Bronchial epithelial cell (primary cell): Measurements from ENCODE around the gene CLDN2. TPM values are rescaled to one million over a fixed set of nuclear protein-coding genes. Genes with fewer than 3 reads are reported as not detected.
"Not testable (repeated sequence)": the region's sequence is repeated elsewhere in the genome, so short reads cannot be mapped to it uniquely, and the experiment has no call there.

Experiments used
- DNase-seq: peaks from one replicate; pipeline ENCODE4 v3.0.0-alpha.2; 2010; ENCODE audit warnings: low read depth
- FAIRE-seq: peaks from 2 replicates; lab custom pipeline; 2011; peaks lifted over from hg19 to GRCh38; lab: Jason Lieb, UNC
- H3K27me3 ChIP-seq: 2 replicates; pipeline ENCODE4 v1.5.1; 2011; ENCODE audit warnings: low read length; ENCODE audit not compliant: control insufficient read depth, insufficient read depth
- H3K36me3 ChIP-seq: 2 replicates; pipeline ENCODE4 v1.5.1; 2011; ENCODE audit warnings: low read length; ENCODE audit not compliant: control insufficient read depth, insufficient read depth
- H3K4me3 ChIP-seq: 2 replicates; pipeline ENCODE4 v1.5.1; 2011; ENCODE audit warnings: mild to moderate bottlenecking, low read depth, low read length, control low read depth
- total RNA-seq: library from RNA; depleted of rRNA; stranded (reverse); fragments of >200 nt; gene quantifications from 2 replicates; pipeline ENCODE4 v1.2.1, GENCODE V29; 2014
- TF ChIP-seq, protein P1 (sequence below): IDR thresholded peaks from 2 replicates; pipeline ENCODE4 v1.5.1; 2011; ENCODE audit warnings: mild to moderate bottlenecking, moderate library complexity, low read length, control low read depth, inconsistent platforms; ENCODE audit not compliant: insufficient read depth, severe bottlenecking

Gene CLDN2, protein sequence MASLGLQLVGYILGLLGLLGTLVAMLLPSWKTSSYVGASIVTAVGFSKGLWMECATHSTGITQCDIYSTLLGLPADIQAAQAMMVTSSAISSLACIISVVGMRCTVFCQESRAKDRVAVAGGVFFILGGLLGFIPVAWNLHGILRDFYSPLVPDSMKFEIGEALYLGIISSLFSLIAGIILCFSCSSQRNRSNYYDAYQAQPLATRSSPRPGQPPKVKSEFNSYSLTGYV
- total RNA-seq = not detected in 2 replicates

DNA sequence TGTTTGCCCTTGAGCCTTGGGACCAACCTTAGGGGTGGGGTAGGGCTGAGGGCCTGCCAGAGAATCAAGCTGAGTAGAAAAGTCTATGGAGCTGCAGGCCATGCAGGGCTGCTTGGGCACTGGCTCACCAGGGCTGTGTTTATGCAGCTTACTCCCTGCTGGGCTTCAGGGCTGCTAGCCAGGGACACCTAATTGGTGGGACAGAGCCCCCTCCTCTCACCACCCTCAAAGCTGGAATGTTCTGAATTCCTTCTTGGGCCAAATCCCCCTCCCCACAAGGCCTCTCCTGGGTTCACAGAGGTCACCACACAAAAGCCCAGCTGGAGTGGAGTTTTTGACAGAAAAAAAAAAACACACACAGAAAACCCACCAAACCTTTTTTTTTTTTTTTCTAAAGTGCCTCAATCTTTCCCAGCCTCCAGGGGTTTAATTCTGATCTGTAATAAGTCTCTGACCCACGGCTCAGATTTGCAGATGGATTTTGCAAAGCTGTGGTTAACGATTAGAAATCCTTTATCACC, at the start of gene CLDN2:
TSS of gene CLDN2 (plus strand) at position 471 of the 521 bp plus-strand sequence. CDS start 7,827 bp downstream, outside the sequence.
- Histone ChIP-seq H3K4me3 (no peak within 1 kb of the TSS), H3K36me3 (no peaks in the 10 kb centered on the region), H3K27me3 (no peaks in the 10 kb centered on the region)
- FAIRE-seq (no peak), DNase-seq (no peak)
- TF ChIP-seq, protein P1, sequence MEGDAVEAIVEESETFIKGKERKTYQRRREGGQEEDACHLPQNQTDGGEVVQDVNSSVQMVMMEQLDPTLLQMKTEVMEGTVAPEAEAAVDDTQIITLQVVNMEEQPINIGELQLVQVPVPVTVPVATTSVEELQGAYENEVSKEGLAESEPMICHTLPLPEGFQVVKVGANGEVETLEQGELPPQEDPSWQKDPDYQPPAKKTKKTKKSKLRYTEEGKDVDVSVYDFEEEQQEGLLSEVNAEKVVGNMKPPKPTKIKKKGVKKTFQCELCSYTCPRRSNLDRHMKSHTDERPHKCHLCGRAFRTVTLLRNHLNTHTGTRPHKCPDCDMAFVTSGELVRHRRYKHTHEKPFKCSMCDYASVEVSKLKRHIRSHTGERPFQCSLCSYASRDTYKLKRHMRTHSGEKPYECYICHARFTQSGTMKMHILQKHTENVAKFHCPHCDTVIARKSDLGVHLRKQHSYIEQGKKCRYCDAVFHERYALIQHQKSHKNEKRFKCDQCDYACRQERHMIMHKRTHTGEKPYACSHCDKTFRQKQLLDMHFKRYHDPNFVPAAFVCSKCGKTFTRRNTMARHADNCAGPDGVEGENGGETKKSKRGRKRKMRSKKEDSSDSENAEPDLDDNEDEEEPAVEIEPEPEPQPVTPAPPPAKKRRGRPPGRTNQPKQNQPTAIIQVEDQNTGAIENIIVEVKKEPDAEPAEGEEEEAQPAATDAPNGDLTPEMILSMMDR = no peak

DNA sequence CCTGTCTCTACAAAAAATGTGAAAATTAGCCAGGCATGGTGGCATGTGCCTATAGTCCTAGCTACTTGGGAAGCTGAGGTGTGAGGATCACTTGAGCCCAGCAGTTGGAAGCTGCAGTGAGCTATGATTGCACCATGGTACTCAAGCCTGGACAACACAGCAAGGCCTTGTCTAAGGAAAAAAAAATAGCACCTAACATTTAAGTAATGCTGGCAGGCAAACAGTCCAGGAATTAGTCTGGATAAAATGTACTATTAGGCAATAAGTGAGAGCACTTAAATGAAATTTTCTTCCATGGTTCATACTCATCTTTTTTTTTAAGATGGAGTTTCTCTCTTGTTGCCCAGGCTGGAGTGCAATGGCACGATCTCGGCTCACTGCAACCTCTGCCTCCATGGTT, 47.4 kb upstream of the CLDN2 start:
- H3K4me3 ChIP-seq, FAIRE-seq, H3K27me3 ChIP-seq, H3K36me3 ChIP-seq, DNase-seq: not testable (repeated sequence)

DNA sequence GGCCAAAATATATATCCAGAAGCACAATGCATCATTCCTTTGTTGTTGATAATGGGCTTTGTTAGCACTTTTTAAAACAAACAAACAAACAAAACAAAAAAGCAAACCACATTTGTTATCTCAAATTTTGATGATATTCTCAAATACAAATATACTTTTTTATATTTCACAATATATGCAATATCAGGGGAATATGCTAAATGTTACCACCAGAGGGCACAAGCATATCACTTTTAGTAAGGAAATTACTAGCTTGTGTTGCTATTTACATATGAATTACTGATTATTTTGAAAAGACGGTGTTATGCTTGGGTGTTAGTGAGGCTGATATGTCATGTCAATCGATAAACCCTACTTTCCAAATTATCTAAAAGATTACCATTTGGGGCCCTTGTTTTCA, 46.1 kb upstream of the CLDN2 start:
- Histone ChIP-seq H3K36me3 (no peaks in the 10 kb centered on the region), H3K27me3 (no peaks in the 10 kb centered on the region), H3K4me3 (no peak overlapping the region)
- DNase-seq = peak; percentile 37
- TF ChIP-seq, protein P1 = no peak
- no peak for FAIRE-seq

DNA sequence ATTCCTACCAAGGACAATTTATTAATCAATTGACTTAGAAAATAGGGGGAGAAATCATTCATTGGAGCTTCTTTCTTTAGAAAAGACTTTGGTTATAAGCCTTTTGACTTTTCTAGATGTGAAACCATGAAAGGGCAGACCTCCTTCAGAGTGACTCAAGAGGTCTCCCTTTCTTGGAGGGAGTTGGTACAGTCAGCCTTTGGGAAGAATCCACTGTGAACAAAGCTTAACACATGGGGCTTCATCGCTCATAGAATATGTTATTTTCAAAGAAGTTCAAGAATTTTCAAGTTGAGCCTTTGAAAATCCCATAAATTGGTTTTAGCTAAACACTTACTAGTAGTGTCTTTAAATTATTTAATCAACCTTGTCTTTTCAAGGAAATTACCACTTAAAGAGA, 45.1 kb upstream of the CLDN2 start:
- H3K36me3 ChIP-seq = no peaks in the 10 kb centered on the region
- TF ChIP-seq, protein P1 = no peak
- H3K27me3 ChIP-seq = no peaks in the 10 kb centered on the region
- H3K4me3 ChIP-seq = no peak overlapping the region
- DNase-seq (no peak), FAIRE-seq (no peak)

DNA sequence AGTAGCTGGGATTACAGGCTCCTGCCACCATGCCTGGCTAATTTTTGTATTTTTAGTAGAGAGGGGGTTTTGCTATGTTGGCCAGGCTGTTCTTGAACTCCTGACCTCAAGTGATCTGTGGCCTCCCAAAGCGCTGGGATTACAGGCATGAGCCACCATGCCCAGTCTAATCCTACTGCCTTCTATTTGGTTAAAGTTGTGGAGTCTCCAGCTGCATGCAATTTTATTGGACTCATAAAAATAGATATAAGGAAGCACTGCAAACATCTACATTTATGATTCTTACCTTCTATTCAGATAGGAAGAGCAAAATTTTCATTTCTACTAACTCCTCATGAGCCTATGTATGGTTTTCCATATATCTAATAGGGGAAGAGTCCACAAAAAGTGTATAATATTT, 30.7 kb upstream of the CLDN2 start:
- Histone ChIP-seq H3K4me3 (no peak overlapping the region), H3K36me3 (no peaks in the 10 kb centered on the region), H3K27me3 (no peaks in the 10 kb centered on the region)
- TF ChIP-seq, protein P1 = no peak
- FAIRE-seq (no peak), DNase-seq (no peak)

DNA sequence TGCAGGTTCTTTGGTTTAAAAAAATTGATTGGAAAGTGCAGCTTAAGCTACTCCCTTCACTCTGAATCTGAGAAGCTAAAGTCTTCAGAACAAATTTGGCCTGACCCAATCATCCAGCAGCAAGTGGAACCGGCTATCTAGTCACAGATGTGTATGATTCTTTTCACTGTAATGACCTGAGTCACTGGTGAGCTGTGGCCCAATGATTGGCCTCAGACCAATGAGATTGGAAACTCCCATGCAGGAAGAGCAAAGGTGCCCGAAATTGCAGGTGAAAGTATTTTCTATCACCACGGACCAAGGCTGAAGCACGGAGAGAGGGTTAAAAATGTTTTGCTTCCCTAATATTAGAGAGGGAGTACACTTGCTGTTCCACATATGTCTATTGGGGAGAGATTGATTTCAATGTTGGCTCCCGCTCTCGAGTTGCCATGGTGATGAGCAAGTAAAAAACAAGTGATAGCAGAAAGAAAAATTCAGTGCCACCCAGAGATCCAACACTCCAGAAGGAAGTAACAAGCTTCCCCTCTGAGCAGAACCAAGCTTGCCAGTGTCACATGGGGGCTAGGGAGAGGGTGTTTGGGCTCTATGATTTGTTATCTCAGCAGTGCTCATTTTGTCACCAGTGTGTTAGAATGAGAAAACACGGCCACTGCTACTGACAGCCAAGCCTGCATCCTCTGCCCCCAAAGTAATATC, 28.3 kb upstream of the CLDN2 start:
- Histone ChIP-seq H3K36me3 (no peaks in the 10 kb centered on the region), H3K4me3 (no peak overlapping the region), H3K27me3 (no peaks in the 10 kb centered on the region)
- FAIRE-seq (peak; percentile 64), DNase-seq (peak; percentile 45)
- TF ChIP-seq, protein P1 = no peak
